GM12878 (cell line): ENCODE measurements around the gene PYGO2. TPM values are rescaled to one million over a fixed set of nuclear protein-coding genes. Genes with fewer than 3 reads are reported as not detected.

ENCODE experiments used
- CEBPB ChIP-seq, 2 experiments: fragments of 150-350 bp in 1 of 2; IDR thresholded peaks; 2 replicates each; pipeline ENCODE4 v1.6.1; 2012 to 2014; ENCODE audit warnings: low read depth in 2 of 2, low read length in 2 of 2, borderline replicate concordance in 1 of 2, inconsistent platforms in 1 of 2
- CREB1 ChIP-seq: IDR thresholded peaks from 2 replicates; pipeline ENCODE4 v1.6.1; 2012; ENCODE audit warnings: low read depth, mild to moderate bottlenecking, inconsistent platforms
- JUND ChIP-seq: IDR thresholded peaks from 2 replicates; pipeline ENCODE4 v1.6.1; 2012; ENCODE audit warnings: low read depth, mild to moderate bottlenecking, low read length, improper control_type of control experiment, moderate library complexity
- LARP7 ChIP-seq: fragments of 450-650 bp; IDR thresholded peaks from 2 replicates; pipeline ENCODE4 v1.6.1; 2017; ENCODE audit warnings: mild to moderate bottlenecking
- PAX5 ChIP-seq: IDR thresholded peaks from 2 replicates; pipeline ENCODE4 v1.6.1; 2011; ENCODE audit warnings: low read depth, low read length, borderline replicate concordance
- PML ChIP-seq: IDR thresholded peaks from 2 replicates; pipeline ENCODE4 v1.6.1; 2012; ENCODE audit warnings: low read length, inconsistent platforms
- RAD21 ChIP-seq: IDR thresholded peaks from 2 replicates; pipeline ENCODE4 v1.6.1; 2011; ENCODE audit warnings: mild to moderate bottlenecking, low read depth, low read length, moderate library complexity; ENCODE audit not compliant: insufficient read depth
- RAD51 ChIP-seq: fragments of 450-650 bp; IDR thresholded peaks from 2 replicates; pipeline ENCODE4 v1.6.1; 2016; ENCODE audit warnings: moderate library complexity, mild to moderate bottlenecking, inconsistent platforms
- ZSCAN29 ChIP-seq: fragments of 450-650 bp; IDR thresholded peaks from 2 replicates; pipeline ENCODE4 v1.6.1; 2017; ENCODE audit warnings: mild to moderate bottlenecking, moderate library complexity
- polyA plus RNA-seq, 11 experiments: library from polyadenylated mRNA; depleted of rRNA in 4 of 11; unstranded in 6 of 11; stranded (reverse) in 5 of 11; fragments of >200 nt; fragmentation: Nextera tagmentation in 4 of 11; fragmentation: Illumina TruSeq in 1 of 11; extraction: Ambion mirVana in 4 of 11; extraction: Trizol in 1 of 11; gene quantifications; 1 replicate in 1 of 11; 2 replicates in 10 of 11; pipeline versions ENCODE4 v1.2.1 to v1.2.3, GENCODE V29; 2011 to 2016; ENCODE audit warnings: inconsistent platforms in 2 of 11, missing spikeins in 2 of 11, low read depth in 1 of 11
- total RNA-seq, 4 experiments: library from RNA; depleted of rRNA in 3 of 4; stranded (reverse); fragments of >200 nt in 3 of 4; fragmentation: Illumina TruSeq in 1 of 4; extraction: Trizol in 1 of 4; gene quantifications; 2 replicates each; pipeline versions ENCODE4 v1.2.1 to v1.2.3, GENCODE V29; 2013 to 2021
- TF ChIP-seq, protein P1 (sequence below): fragments of 450-650 bp; conservative IDR thresholded peaks from 2 replicates; pipeline ENCODE4 v1.6.1; 2017; ENCODE audit warnings: mild to moderate bottlenecking, moderate library complexity
- TF ChIP-seq, protein P2 (sequence below): fragments of 450-650 bp; formaldehyde crosslinking; IDR thresholded peaks from 2 replicates; pipeline ENCODE4 v1.5.0; 2022; ENCODE audit warnings: mild to moderate bottlenecking, missing genetic modification characterization
- TF ChIP-seq, protein P3 (sequence below): IDR thresholded peaks from 2 replicates; pipeline ENCODE4 v1.6.1; 2012; ENCODE audit warnings: improper control_type of control experiment, low read depth, low read length; ENCODE audit not compliant: insufficient replicate concordance
- TF ChIP-seq, protein P4 (sequence below): IDR thresholded peaks from 2 replicates; pipeline ENCODE4 v1.6.1; 2012; ENCODE audit warnings: low read depth, low read length, improper control_type of control experiment
- TF ChIP-seq, protein P5 (sequence below): IDR thresholded peaks from 2 replicates; pipeline ENCODE4 v1.6.1; 2011; ENCODE audit warnings: low read depth, low read length, improper control_type of control experiment, borderline replicate concordance

Gene PYGO2
- total and polyA plus RNA-seq, 10 of the 15 experiments (the other 5 are each of a cell fraction or from before 2014, with no cell fraction given), result 8.1 to 33.8 (median 23.5) TPM

DNA sequence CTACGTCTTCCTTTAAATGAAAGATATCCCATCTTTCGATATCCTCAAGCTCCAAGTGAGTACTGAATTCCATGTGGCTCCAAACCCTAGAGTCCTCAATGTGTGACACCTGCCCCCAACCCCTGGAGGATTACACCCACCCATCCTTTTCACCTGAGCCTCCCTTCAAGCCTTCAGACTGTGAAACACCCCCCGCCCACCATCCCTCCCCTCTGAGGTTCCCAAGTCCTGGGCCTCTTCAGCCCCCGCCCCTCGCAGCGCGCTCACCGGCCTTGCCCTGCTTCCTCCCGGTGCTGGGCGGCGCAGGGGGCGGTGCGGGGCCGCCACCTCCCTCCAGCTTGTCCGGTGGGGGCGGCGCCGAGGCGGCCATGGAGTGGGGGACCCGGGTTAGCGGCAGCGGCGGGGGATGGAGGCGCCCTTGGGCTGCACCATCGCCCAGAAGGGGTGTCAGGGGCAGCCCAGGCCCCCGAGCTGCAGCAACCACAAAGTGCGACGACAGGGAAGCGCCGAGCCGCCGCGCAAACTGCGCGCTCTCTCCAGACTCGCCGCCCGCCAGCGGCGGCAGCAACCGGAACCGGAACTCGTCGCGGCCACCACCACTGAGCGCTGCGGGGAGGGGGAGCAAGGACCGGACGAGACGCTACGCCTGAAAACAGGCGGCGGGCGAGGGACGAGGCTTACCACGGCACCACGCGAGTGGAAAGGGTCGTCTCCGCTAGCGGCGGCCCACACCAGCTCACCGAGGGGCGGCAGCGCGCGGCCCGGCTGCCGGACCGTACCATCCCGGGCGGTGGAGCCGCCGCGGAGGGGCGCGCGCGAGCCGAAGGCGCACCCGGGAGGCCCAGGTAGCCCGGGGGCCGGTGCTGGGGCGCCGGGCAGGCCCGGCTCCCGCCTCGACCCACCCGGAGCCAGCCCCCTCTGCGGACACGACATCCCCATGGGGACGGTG, at the start of gene PYGO2 (continued):
- TF ChIP-seq, protein P1, sequence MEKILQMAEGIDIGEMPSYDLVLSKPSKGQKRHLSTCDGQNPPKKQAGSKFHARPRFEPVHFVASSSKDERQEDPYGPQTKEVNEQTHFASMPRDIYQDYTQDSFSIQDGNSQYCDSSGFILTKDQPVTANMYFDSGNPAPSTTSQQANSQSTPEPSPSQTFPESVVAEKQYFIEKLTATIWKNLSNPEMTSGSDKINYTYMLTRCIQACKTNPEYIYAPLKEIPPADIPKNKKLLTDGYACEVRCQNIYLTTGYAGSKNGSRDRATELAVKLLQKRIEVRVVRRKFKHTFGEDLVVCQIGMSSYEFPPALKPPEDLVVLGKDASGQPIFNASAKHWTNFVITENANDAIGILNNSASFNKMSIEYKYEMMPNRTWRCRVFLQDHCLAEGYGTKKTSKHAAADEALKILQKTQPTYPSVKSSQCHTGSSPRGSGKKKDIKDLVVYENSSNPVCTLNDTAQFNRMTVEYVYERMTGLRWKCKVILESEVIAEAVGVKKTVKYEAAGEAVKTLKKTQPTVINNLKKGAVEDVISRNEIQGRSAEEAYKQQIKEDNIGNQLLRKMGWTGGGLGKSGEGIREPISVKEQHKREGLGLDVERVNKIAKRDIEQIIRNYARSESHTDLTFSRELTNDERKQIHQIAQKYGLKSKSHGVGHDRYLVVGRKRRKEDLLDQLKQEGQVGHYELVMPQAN, result peak; percentile 79
- TF ChIP-seq, protein P2, sequence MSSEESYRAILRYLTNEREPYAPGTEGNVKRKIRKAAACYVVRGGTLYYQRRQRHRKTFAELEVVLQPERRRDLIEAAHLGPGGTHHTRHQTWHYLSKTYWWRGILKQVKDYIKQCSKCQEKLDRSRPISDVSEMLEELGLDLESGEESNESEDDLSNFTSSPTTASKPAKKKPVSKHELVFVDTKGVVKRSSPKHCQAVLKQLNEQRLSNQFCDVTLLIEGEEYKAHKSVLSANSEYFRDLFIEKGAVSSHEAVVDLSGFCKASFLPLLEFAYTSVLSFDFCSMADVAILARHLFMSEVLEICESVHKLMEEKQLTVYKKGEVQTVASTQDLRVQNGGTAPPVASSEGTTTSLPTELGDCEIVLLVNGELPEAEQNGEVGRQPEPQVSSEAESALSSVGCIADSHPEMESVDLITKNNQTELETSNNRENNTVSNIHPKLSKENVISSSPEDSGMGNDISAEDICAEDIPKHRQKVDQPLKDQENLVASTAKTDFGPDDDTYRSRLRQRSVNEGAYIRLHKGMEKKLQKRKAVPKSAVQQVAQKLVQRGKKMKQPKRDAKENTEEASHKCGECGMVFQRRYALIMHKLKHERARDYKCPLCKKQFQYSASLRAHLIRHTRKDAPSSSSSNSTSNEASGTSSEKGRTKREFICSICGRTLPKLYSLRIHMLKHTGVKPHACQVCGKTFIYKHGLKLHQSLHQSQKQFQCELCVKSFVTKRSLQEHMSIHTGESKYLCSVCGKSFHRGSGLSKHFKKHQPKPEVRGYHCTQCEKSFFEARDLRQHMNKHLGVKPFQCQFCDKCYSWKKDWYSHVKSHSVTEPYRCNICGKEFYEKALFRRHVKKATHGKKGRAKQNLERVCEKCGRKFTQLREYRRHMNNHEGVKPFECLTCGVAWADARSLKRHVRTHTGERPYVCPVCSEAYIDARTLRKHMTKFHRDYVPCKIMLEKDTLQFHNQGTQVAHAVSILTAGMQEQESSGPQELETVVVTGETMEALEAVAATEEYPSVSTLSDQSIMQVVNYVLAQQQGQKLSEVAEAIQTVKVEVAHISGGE (CRISPR knock-in tag), result peak; percentile 42; the same call in 1 of the 2 replicates
- peak; percentile 17 for TF ChIP-seq PAX5
- peak; percentile 96 for TF ChIP-seq JUND
- TF ChIP-seq CREB1, result peak; percentile 48; the same call in 1 of the 2 replicates
- TF ChIP-seq, protein P3, sequence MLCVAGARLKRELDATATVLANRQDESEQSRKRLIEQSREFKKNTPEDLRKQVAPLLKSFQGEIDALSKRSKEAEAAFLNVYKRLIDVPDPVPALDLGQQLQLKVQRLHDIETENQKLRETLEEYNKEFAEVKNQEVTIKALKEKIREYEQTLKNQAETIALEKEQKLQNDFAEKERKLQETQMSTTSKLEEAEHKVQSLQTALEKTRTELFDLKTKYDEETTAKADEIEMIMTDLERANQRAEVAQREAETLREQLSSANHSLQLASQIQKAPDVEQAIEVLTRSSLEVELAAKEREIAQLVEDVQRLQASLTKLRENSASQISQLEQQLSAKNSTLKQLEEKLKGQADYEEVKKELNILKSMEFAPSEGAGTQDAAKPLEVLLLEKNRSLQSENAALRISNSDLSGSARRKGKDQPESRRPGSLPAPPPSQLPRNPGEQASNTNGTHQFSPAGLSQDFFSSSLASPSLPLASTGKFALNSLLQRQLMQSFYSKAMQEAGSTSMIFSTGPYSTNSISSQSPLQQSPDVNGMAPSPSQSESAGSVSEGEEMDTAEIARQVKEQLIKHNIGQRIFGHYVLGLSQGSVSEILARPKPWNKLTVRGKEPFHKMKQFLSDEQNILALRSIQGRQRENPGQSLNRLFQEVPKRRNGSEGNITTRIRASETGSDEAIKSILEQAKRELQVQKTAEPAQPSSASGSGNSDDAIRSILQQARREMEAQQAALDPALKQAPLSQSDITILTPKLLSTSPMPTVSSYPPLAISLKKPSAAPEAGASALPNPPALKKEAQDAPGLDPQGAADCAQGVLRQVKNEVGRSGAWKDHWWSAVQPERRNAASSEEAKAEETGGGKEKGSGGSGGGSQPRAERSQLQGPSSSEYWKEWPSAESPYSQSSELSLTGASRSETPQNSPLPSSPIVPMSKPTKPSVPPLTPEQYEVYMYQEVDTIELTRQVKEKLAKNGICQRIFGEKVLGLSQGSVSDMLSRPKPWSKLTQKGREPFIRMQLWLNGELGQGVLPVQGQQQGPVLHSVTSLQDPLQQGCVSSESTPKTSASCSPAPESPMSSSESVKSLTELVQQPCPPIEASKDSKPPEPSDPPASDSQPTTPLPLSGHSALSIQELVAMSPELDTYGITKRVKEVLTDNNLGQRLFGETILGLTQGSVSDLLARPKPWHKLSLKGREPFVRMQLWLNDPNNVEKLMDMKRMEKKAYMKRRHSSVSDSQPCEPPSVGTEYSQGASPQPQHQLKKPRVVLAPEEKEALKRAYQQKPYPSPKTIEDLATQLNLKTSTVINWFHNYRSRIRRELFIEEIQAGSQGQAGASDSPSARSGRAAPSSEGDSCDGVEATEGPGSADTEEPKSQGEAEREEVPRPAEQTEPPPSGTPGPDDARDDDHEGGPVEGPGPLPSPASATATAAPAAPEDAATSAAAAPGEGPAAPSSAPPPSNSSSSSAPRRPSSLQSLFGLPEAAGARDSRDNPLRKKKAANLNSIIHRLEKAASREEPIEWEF, result no peak
- peak; percentile 85 for TF ChIP-seq ZSCAN29
- TF ChIP-seq, protein P4, sequence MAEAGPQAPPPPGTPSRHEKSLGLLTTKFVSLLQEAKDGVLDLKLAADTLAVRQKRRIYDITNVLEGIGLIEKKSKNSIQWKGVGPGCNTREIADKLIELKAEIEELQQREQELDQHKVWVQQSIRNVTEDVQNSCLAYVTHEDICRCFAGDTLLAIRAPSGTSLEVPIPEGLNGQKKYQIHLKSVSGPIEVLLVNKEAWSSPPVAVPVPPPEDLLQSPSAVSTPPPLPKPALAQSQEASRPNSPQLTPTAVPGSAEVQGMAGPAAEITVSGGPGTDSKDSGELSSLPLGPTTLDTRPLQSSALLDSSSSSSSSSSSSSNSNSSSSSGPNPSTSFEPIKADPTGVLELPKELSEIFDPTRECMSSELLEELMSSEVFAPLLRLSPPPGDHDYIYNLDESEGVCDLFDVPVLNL, result 0 out of 2 replicates have a peak, but pooled peaks have one; percentile 29
- no peak for TF ChIP-seq CEBPB (IDR thresholded peaks at IDR 0.05; ENCODE audit: borderline replicate concordance in 1 of 2, low read depth in 2 of 2, low read length in 2 of 2)
- peak; percentile 38 for TF ChIP-seq RAD21
- no peak for TF ChIP-seq RAD51
- peak; percentile 99 for TF ChIP-seq LARP7
- TF ChIP-seq PML, result peak; percentile 77; the same call in 1 of the 2 replicates
- TF ChIP-seq, protein P5, sequence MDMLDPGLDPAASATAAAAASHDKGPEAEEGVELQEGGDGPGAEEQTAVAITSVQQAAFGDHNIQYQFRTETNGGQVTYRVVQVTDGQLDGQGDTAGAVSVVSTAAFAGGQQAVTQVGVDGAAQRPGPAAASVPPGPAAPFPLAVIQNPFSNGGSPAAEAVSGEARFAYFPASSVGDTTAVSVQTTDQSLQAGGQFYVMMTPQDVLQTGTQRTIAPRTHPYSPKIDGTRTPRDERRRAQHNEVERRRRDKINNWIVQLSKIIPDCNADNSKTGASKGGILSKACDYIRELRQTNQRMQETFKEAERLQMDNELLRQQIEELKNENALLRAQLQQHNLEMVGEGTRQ, result no peak
